Neural progenitor cell (in vitro differentiated cells): ENCODE results near the gene LRP1B. TPM values are rescaled to one million over a fixed set of nuclear protein-coding genes. Genes with fewer than 3 reads are reported as not detected.

Source experiments
- DNase-seq: peaks from one replicate; pipeline ENCODE4 v3.0.0-alpha.2; 2016; ENCODE audit warnings: low spot score
- H2AFZ ChIP-seq: fragments of 200-600 bp; sonication (generic); replicated peaks from 2 replicates; pipeline ENCODE4 v1.6.1; 2016; ENCODE audit warnings: antibody characterized with exemption
- H3F3A ChIP-seq: fragments of 200-600 bp; sonication (generic); 2 replicates; pipeline ENCODE4 v1.6.1; 2016; ENCODE audit warnings: antibody characterized with exemption, low read depth
- H3K27ac ChIP-seq: fragments of 200-600 bp; sonication (generic); 2 replicates; pipeline ENCODE4 v1.5.1; 2016; ENCODE audit warnings: mild to moderate bottlenecking
- H3K27me3 ChIP-seq: fragments of 200-600 bp; sonication (generic); 2 replicates; pipeline ENCODE4 v1.6.1; 2016; ENCODE audit warnings: mild to moderate bottlenecking, moderate library complexity
- H3K36me3 ChIP-seq: fragments of 200-600 bp; sonication (generic); 2 replicates; pipeline ENCODE4 v1.5.1; 2016
- H3K4me1 ChIP-seq: fragments of 200-600 bp; sonication (generic); 2 replicates; pipeline ENCODE4 v1.6.1; 2016; ENCODE audit warnings: mixed run types
- H3K4me2 ChIP-seq: fragments of 200-600 bp; sonication (generic); 2 replicates; pipeline ENCODE4 v1.6.1; 2016
- H3K4me3 ChIP-seq: fragments of 200-600 bp; sonication (generic); 2 replicates; pipeline ENCODE4 v1.5.1; 2016
- H3K79me2 ChIP-seq: fragments of 200-600 bp; sonication (generic); 2 replicates; pipeline ENCODE4 v1.6.1; 2016; ENCODE audit warnings: low read depth
- H3K9ac ChIP-seq: fragments of 200-600 bp; sonication (generic); 2 replicates; pipeline ENCODE4 v1.6.1; 2016
- H3K9me3 ChIP-seq: fragments of 200-600 bp; sonication (generic); 2 replicates; pipeline ENCODE4 v1.5.1; 2016; ENCODE audit warnings: low read depth
- H4K20me1 ChIP-seq: fragments of 200-600 bp; sonication (generic); 2 replicates; pipeline ENCODE4 v1.6.1; 2016; ENCODE audit warnings: low read depth
- H3K27ac Mint-ChIP-seq: 3 replicates; pipeline ENCODE4 v1.8.0; 2021; ENCODE audit warnings: mixed read lengths
- H3K27me3 Mint-ChIP-seq: 2 replicates; pipeline ENCODE4 v1.8.0; 2022; ENCODE audit warnings: low read depth, mild to moderate bottlenecking, inconsistent platforms, moderate library complexity, mixed read lengths; ENCODE audit not compliant: insufficient read depth
- H3K36me3 Mint-ChIP-seq: 3 replicates; pipeline ENCODE4 v1.8.0; 2021; ENCODE audit warnings: mixed read lengths
- H3K4me1 Mint-ChIP-seq: 3 replicates; pipeline ENCODE4 v1.8.0; 2021; ENCODE audit warnings: mixed read lengths
- H3K4me3 Mint-ChIP-seq: 3 replicates; pipeline ENCODE4 v1.8.0; 2021; ENCODE audit warnings: mild to moderate bottlenecking, moderate library complexity, mixed read lengths
- H3K9me3 Mint-ChIP-seq: 3 replicates; pipeline ENCODE4 v1.8.0; 2020; ENCODE audit warnings: mixed read lengths
- EZH2 ChIP-seq: fragments of 200-600 bp; sonication (generic); IDR thresholded peaks from 2 replicates; pipeline ENCODE4 v1.6.1; 2017; ENCODE audit warnings: antibody characterized with exemption, mild to moderate bottlenecking, moderate library complexity
- EZH2phosphoT487 ChIP-seq: fragments of 200-600 bp; sonication (generic); IDR thresholded peaks from 2 replicates; pipeline ENCODE4 v1.6.1; 2017; ENCODE audit warnings: antibody characterized with exemption
- total RNA-seq: library from RNA; depleted of rRNA; stranded (reverse); fragments of >200 nt; gene quantifications from 2 replicates; pipeline ENCODE4 v1.2.3, GENCODE V29; 2015; ENCODE audit warnings: low replicate concordance
- TF ChIP-seq, protein P1 (sequence below): fragments of 200-600 bp; sonication (generic); IDR thresholded peaks from 2 replicates; pipeline ENCODE4 v1.5.1; 2017; ENCODE audit warnings: antibody characterized with exemption, mild to moderate bottlenecking

The LRP1B gene
- total RNA-seq, 1 donor from 2014 or later: not detected

DNA sequence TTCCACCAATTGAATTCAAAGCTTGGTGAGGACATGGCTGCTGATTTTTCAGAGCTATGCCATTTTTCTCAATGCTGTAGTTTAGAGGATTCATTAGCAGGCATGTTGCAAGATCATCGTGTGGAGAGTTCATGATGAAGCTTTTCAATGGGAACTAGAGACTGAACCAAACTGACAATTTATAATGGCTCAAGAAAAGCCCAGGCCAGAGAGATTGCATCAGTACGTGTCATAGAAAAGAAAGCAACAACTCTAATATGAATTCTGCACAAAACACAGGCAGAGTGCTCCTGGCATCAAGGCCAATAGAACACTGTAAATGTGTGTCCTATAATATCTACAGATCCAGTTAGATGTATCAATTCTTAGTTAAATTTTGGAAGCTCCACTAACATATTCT lies 477.6 kb downstream of the LRP1B start:
- Mint-ChIP-seq H3K4me3 (no peak overlapping the region), H3K27ac (no peak overlapping the region), H3K4me1 (peaks cover 6% of the 10 kb centered on the region), H3K36me3 (no peaks in the 10 kb centered on the region), H3K27me3 (peaks cover 2% of the 10 kb centered on the region), H3K9me3 (no peaks in the 10 kb centered on the region)
- Histone ChIP-seq H3K9ac (no peak overlapping the region), H3F3A (no peaks in the 10 kb centered on the region), H3K9me3 (no peaks in the 10 kb centered on the region), H3K4me1 (no peaks in the 10 kb centered on the region), H3K27ac (no peak overlapping the region), H3K79me2 (no peaks in the 10 kb centered on the region), H3K27me3 (no peaks in the 10 kb centered on the region), H2AFZ (no peak overlapping the region), H4K20me1 (no peaks in the 10 kb centered on the region), H3K36me3 (no peaks in the 10 kb centered on the region), H3K4me3 (no peak overlapping the region), H3K4me2 (no peak overlapping the region)
- no peak for DNase-seq
- TF ChIP-seq, protein P1, sequence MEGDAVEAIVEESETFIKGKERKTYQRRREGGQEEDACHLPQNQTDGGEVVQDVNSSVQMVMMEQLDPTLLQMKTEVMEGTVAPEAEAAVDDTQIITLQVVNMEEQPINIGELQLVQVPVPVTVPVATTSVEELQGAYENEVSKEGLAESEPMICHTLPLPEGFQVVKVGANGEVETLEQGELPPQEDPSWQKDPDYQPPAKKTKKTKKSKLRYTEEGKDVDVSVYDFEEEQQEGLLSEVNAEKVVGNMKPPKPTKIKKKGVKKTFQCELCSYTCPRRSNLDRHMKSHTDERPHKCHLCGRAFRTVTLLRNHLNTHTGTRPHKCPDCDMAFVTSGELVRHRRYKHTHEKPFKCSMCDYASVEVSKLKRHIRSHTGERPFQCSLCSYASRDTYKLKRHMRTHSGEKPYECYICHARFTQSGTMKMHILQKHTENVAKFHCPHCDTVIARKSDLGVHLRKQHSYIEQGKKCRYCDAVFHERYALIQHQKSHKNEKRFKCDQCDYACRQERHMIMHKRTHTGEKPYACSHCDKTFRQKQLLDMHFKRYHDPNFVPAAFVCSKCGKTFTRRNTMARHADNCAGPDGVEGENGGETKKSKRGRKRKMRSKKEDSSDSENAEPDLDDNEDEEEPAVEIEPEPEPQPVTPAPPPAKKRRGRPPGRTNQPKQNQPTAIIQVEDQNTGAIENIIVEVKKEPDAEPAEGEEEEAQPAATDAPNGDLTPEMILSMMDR: no peak
- TF ChIP-seq EZH2 (no peak), EZH2phosphoT487 (no peak)

DNA sequence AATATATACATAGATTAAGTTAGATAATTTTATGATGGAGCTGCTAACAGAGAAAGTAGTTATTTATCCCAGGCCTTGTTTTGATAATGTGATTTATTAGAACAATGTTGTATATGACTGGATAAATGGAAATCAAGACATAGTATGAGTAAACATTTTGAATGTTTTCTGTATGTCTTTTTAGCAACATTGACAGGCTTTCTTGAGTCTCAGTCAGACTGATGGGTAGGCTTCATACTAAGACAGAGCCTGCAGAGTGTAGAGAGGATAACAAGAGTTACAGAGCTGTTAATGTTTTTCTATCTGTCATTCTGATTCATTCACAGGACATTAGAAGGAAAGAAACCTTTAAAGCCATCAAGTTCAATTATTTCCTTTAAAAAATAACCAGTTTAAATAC lies 478.5 kb downstream of the LRP1B start:
- H3K9ac ChIP-seq: no peak overlapping the region

DNA sequence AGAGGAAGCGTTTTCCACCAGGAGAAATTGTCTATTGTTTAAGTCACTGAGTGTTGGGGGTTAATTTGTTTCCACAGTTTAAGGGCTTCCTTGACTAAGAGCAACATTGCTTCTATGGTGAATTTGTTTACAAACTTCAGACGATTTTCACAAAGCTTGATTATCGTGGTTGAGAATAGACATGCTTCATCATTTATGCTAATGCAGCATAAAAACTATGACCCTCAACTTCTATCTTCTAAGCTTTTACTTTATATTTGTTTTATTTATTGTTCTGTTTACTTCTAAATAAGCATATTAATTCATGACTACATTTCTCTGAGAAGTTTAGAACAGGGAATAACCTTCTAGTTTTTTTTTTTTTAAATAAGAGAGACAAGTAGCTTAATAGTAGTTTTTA lies 483.5 kb downstream of the LRP1B start:
- no peak overlapping the region for H3K27ac ChIP-seq
- H2AFZ ChIP-seq: no peak overlapping the region
- no peaks in the 10 kb centered on the region for H3K36me3 ChIP-seq
- no peaks in the 10 kb centered on the region for H3K79me2 ChIP-seq
- Mint-ChIP-seq H3K27ac (no peak overlapping the region), H3K36me3 (no peaks in the 10 kb centered on the region), H3K9me3 (no peaks in the 10 kb centered on the region), H3K4me1 (peaks cover 6% of the 10 kb centered on the region), H3K27me3 (peaks cover 2% of the 10 kb centered on the region), H3K4me3 (no peak overlapping the region)
- H3F3A ChIP-seq: no peaks in the 10 kb centered on the region
- no peak overlapping the region for H3K9ac ChIP-seq
- TF ChIP-seq, protein P1: no peak
- no peak for TF ChIP-seq EZH2
- no peak for TF ChIP-seq EZH2phosphoT487
- no peak overlapping the region for H3K4me3 ChIP-seq
- no peaks in the 10 kb centered on the region for H3K27me3 ChIP-seq
- H3K9me3 ChIP-seq: no peaks in the 10 kb centered on the region
- H4K20me1 ChIP-seq: no peaks in the 10 kb centered on the region
- H3K4me1 ChIP-seq: no peaks in the 10 kb centered on the region
- no peak overlapping the region for H3K4me2 ChIP-seq
- DNase-seq: no peak

More for the DNA sequence above, 478.5 kb downstream of the LRP1B start:
- Histone ChIP-seq H3K9me3 (no peaks in the 10 kb centered on the region), H3K4me2 (no peak overlapping the region), H4K20me1 (no peaks in the 10 kb centered on the region), H3K79me2 (no peaks in the 10 kb centered on the region), H2AFZ (no peak overlapping the region), H3K27me3 (no peaks in the 10 kb centered on the region), H3F3A (no peaks in the 10 kb centered on the region), H3K27ac (no peak overlapping the region), H3K4me3 (no peak overlapping the region), H3K36me3 (no peaks in the 10 kb centered on the region), H3K4me1 (no peaks in the 10 kb centered on the region)
- DNase-seq: no peak
- Mint-ChIP-seq H3K27ac (no peak overlapping the region), H3K4me1 (peaks cover 6% of the 10 kb centered on the region), H3K27me3 (peaks cover 2% of the 10 kb centered on the region), H3K4me3 (no peak overlapping the region), H3K36me3 (no peaks in the 10 kb centered on the region), H3K9me3 (no peaks in the 10 kb centered on the region)
- TF ChIP-seq EZH2 (no peak), EZH2phosphoT487 (no peak)
- TF ChIP-seq, protein P1: no peak
